PC-3 (cell line): Measurements from ENCODE around the gene MFNG. TPM values are rescaled to one million over a fixed set of nuclear protein-coding genes. Genes with fewer than 3 reads are reported as not detected.

Experiments used
- ATAC-seq: fragments of 200-7000 bp; cut with Tn5 transposase; 2 replicates; pipeline ENCODE4 v1.9.1; 2020; ENCODE audit warnings: mild to moderate bottlenecking, moderate library complexity
- Bru-seq: library from RNA; stranded (reverse); fragments of 400-500 nt; gene quantifications from one replicate; lab custom pipeline; 2021; lab: Mats Ljungman, UMichigan
- BruChase-seq, 2 experiments: library from RNA; stranded (reverse); fragments of 400-500 nt; gene quantifications; one replicate each; lab custom pipeline; 2021; lab: Mats Ljungman, UMichigan
- BruUV-seq: library from RNA; stranded (reverse); fragments of 400-500 nt; replicated peaks from 2 replicates; lab custom pipeline; 2021; lab: Mats Ljungman, UMichigan
- CTCF ChIA-PET: fragments of 300-600 bp; sonication (Branson Sonifier 250); formaldehyde crosslinking; loops from one replicate; lab custom pipeline; 2022; ENCODE audit warnings: antibody characterized with exemption; lab: Charles Lee
- POLR2A ChIA-PET: fragments of 300-600 bp; sonication (Branson Sonifier 250); formaldehyde crosslinking; loops from one replicate; lab custom pipeline; 2022; ENCODE audit warnings: antibody characterized with exemption; ENCODE audit not compliant: unreplicated experiment; lab: Charles Lee
- DNase-seq: peaks from one replicate; pipeline ENCODE4 v3.0.0-alpha.2; 2015
- H2AFZ ChIP-seq: fragments of 300-600 bp; sonication (generic); 2 replicates; pipeline ENCODE4 v1.6.0; 2016; ENCODE audit warnings: antibody characterized with exemption, low read length
- H3F3A ChIP-seq: fragments of 300-600 bp; sonication (generic); one replicate; pipeline ENCODE4 v1.6.0; 2017; ENCODE audit warnings: antibody characterized with exemption, low read length, control low read depth, mild to moderate bottlenecking; ENCODE audit not compliant: unreplicated experiment
- H3K27ac ChIP-seq: fragments of 300-600 bp; sonication (generic); 2 replicates; pipeline ENCODE4 v1.5.1; 2016; ENCODE audit warnings: mild to moderate bottlenecking, low read length
- H3K27me3 ChIP-seq: fragments of 300-600 bp; sonication (generic); 2 replicates; pipeline ENCODE4 v1.6.1; 2016; ENCODE audit warnings: low read length, mixed read lengths
- H3K36me3 ChIP-seq: fragments of 300-600 bp; sonication (generic); 2 replicates; pipeline ENCODE4 v1.6.1; 2016; ENCODE audit warnings: low read depth, mixed run types, low read length, mixed read lengths
- H3K4me1 ChIP-seq: fragments of 300-600 bp; sonication (generic); 2 replicates; pipeline ENCODE4 v1.5.1; 2016; ENCODE audit warnings: low read length; ENCODE audit not compliant: insufficient read depth
- H3K4me2 ChIP-seq: fragments of 300-600 bp; sonication (generic); 2 replicates; pipeline ENCODE4 v1.6.0; 2016; ENCODE audit warnings: low read length
- H3K4me3 ChIP-seq: fragments of 300-600 bp; sonication (generic); 2 replicates; pipeline ENCODE4 v1.5.1; 2016; ENCODE audit warnings: mild to moderate bottlenecking, low read length, mixed read lengths
- H3K79me2 ChIP-seq: fragments of 300-600 bp; sonication (generic); 2 replicates; pipeline ENCODE4 v1.6.1; 2017; ENCODE audit warnings: low read length, mixed read lengths
- H3K9ac ChIP-seq: fragments of 300-600 bp; sonication (generic); 2 replicates; pipeline ENCODE4 v1.6.0; 2016; ENCODE audit warnings: mild to moderate bottlenecking, low read length
- H3K9me2 ChIP-seq: fragments of 300-600 bp; sonication (generic); replicated peaks from 2 replicates; pipeline ENCODE4 v1.6.1; 2016; ENCODE audit warnings: mixed run types, low read length, mixed read lengths
- H3K9me3 ChIP-seq: fragments of 300-600 bp; sonication (generic); 2 replicates; pipeline ENCODE4 v1.6.1; 2016; ENCODE audit warnings: low read length, mixed read lengths
- H4K20me1 ChIP-seq: fragments of 300-600 bp; sonication (generic); 2 replicates; pipeline ENCODE4 v1.6.1; 2016; ENCODE audit warnings: low read length, mixed read lengths
- EZH2 ChIP-seq: fragments of 300-600 bp; sonication (generic); IDR thresholded peaks from one replicate; pipeline ENCODE4 v1.6.1; 2017; ENCODE audit warnings: antibody characterized with exemption, mild to moderate bottlenecking, low read length; ENCODE audit not compliant: unreplicated experiment
- EZH2phosphoT487 ChIP-seq: fragments of 300-600 bp; sonication (generic); IDR thresholded peaks from 2 replicates; pipeline ENCODE4 v1.6.1; 2018; ENCODE audit warnings: mild to moderate bottlenecking, antibody characterized with exemption, low read length, borderline replicate concordance
- intact Hi-C: fragments of 100-400 bp; cut with micrococcal nuclease; formaldehyde crosslinking; loops from 2 replicates; pipeline ENCODE4 v1.9.0; 2023
- long read RNA-seq: library from polyadenylated mRNA; unstranded; transcript quantifications from one replicate; pipeline ENCODE4 v2.0.0, GENCODE V29; 2021; ENCODE audit not compliant: unreplicated experiment
- total RNA-seq: library from RNA; depleted of rRNA; stranded (reverse); fragments of >200 nt; gene quantifications from 2 replicates; pipeline ENCODE4 v1.2.3, GENCODE V29; 2014; rRNA removed
- TF ChIP-seq, protein P1 (sequence below): fragments of 300-600 bp; sonication (generic); conservative IDR thresholded peaks from 2 replicates; pipeline ENCODE4 v1.5.1; 2017; ENCODE audit warnings: antibody characterized with exemption, low read depth, mild to moderate bottlenecking, low read length

MFNG gene, protein sequence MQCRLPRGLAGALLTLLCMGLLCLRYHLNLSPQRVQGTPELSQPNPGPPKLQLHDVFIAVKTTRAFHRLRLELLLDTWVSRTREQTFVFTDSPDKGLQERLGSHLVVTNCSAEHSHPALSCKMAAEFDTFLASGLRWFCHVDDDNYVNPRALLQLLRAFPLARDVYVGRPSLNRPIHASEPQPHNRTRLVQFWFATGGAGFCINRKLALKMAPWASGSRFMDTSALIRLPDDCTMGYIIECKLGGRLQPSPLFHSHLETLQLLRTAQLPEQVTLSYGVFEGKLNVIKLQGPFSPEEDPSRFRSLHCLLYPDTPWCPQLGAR
- total RNA-seq (1.7 and 2.4 TPM in 2 replicates), Bru-seq, nascent RNA (percentile 22 among the genes with signal in this experiment), BruChase-seq, experiment 1, labeled RNA remaining after a 6-hour chase (percentile 51 among the genes with signal in this experiment), BruChase-seq, experiment 2, labeled RNA remaining after a 2-hour chase (percentile 40 among the genes with signal in this experiment)
- long read RNA-seq, partial matches to known transcripts: 1 of 3 reads
- long read RNA-seq, other reads (novel, unspliced or antisense): 1 of 3 reads

GRCh38 chr22:37486224-37486845 is at the start of gene MFNG:
Gene MFNG, minus strand, starts transcription at chr22:37486384. Its CDS starts 207 bp downstream, at chr22:37486177.
- DNase-seq: peak; percentile 55
- ATAC-seq: peak; percentile 88
- Histone ChIP-seq H3K27me3 (no peaks in the 10 kb centered on the region), H3K9me2 (no peaks in the 10 kb centered on the region), H3K4me2 (peak within 1 kb of the TSS; percentile 53), H2AFZ (no peak within 1 kb of the TSS), H3K4me3 (no peak within 1 kb of the TSS; the same call in 1 of the 2 replicates), H3K9me3 (no peaks in the 10 kb centered on the region), H3K4me1 (peaks cover 3% of the 10 kb centered on the region; the same call in 1 of the 2 replicates), H3K36me3 (no peaks in the 10 kb centered on the region), H3K79me2 (no peaks in the 10 kb centered on the region), H3K27ac (no peak within 1 kb of the TSS), H3K9ac (no peak within 1 kb of the TSS), H3F3A (no peaks in the 10 kb centered on the region), H4K20me1 (no peaks in the 10 kb centered on the region)
- ChIA-PET CTCF (interaction anchor here (0.6 to 0.8 kb wide), 2 partner anchors 14 to 26 kb away, joined by 3 to 8 read pairs; no protein-coding TSS in a partner anchor), POLR2A (no interaction called here)
- intact Hi-C loops: no loop called here
- TF ChIP-seq EZH2: no peak
- BruUV-seq: no TSS peak

GRCh38 chr22:37535159-37535558 is 49.0 kb upstream of the MFNG start:
- no peak for ATAC-seq
- Histone ChIP-seq H3K4me1 (peaks cover 17% of the 10 kb centered on the region), H2AFZ (no peak overlapping the region), H3K36me3 (no peaks in the 10 kb centered on the region; the same call in 1 of the 2 replicates), H3K79me2 (no peaks in the 10 kb centered on the region), H3K4me3 (no peak overlapping the region), H3K27me3 (no peaks in the 10 kb centered on the region), H3K9me3 (no peaks in the 10 kb centered on the region), H3K9ac (no peak overlapping the region), H3K27ac (no peak overlapping the region), H3F3A (no peaks in the 10 kb centered on the region), H3K4me2 (no peak overlapping the region), H4K20me1 (no peaks in the 10 kb centered on the region), H3K9me2 (no peaks in the 10 kb centered on the region)
- no peak for DNase-seq
- POLR2A ChIA-PET: no interaction called here
- no peak for TF ChIP-seq EZH2phosphoT487
- TF ChIP-seq, protein P1, sequence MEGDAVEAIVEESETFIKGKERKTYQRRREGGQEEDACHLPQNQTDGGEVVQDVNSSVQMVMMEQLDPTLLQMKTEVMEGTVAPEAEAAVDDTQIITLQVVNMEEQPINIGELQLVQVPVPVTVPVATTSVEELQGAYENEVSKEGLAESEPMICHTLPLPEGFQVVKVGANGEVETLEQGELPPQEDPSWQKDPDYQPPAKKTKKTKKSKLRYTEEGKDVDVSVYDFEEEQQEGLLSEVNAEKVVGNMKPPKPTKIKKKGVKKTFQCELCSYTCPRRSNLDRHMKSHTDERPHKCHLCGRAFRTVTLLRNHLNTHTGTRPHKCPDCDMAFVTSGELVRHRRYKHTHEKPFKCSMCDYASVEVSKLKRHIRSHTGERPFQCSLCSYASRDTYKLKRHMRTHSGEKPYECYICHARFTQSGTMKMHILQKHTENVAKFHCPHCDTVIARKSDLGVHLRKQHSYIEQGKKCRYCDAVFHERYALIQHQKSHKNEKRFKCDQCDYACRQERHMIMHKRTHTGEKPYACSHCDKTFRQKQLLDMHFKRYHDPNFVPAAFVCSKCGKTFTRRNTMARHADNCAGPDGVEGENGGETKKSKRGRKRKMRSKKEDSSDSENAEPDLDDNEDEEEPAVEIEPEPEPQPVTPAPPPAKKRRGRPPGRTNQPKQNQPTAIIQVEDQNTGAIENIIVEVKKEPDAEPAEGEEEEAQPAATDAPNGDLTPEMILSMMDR: no peak
- TF ChIP-seq EZH2: no peak
- intact Hi-C loops: no loop called here
- BruUV-seq: no TSS peak
- CTCF ChIA-PET: no interaction called here

DNA sequence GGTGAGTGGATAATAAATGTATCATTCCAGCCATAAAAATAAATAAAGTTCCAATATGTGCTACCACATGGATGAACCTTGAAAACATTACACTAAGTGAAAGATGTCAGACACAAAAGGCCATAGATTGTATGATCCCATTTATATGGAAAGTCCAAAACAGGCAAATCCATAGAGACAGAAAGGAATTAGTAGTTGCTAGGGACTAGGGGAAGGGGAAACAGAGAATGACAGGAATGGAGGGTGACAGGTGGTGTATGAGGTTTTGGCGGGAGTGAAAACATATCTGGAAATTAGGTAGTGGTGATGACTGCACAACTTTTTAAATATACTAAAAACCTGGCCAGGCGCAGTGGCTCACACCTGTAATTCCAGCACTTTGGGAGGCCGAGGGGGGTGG is 48.3 kb upstream of the MFNG start:
- Histone ChIP-seq H3K27ac (peak overlapping the region; percentile 53), H3K36me3 (no peaks in the 10 kb centered on the region; the same call in 1 of the 2 replicates), H3K4me1 (peaks cover 24% of the 10 kb centered on the region), H3K27me3 (no peaks in the 10 kb centered on the region), H3K9me3 (no peaks in the 10 kb centered on the region), H3K9ac (no peak overlapping the region), H4K20me1 (no peaks in the 10 kb centered on the region), H3K79me2 (no peaks in the 10 kb centered on the region), H3F3A (no peaks in the 10 kb centered on the region), H2AFZ (no peak overlapping the region), H3K4me3 (peak overlapping the region; percentile 23; the same call in 1 of the 2 replicates), H3K4me2 (peak overlapping the region; percentile 50), H3K9me2 (no peaks in the 10 kb centered on the region)
- CTCF ChIA-PET: interaction anchor here (0.6 to 1.4 kb wide), 2 partner anchors 12 to 62 kb away, joined by 3 to 4 read pairs; no protein-coding TSS in a partner anchor
- TF ChIP-seq EZH2phosphoT487 (no peak), EZH2 (no peak)
- TF ChIP-seq, protein P1: no peak
- no TSS peak for BruUV-seq
- intact Hi-C loops: no loop called here
- ATAC-seq: no peak
- POLR2A ChIA-PET: no interaction called here
- no peak for DNase-seq
